HEK293T (cell line): ENCODE data around the gene B3GNT7.

Source experiments
- BHLHE40 ChIP-seq: fragments of 450-650 bp; IDR thresholded peaks from 2 replicates; pipeline ENCODE4 v1.6.1; 2016; ENCODE audit warnings: mild to moderate bottlenecking, moderate library complexity, borderline replicate concordance
- ELF4 ChIP-seq: fragments of 450-650 bp; IDR thresholded peaks from 2 replicates; pipeline ENCODE4 v1.6.1; 2017; ENCODE audit warnings: antibody characterized with exemption
- HDGF ChIP-seq: fragments of 450-650 bp; IDR thresholded peaks from 2 replicates; pipeline ENCODE4 v1.6.1; 2017; ENCODE audit warnings: antibody characterized with exemption, borderline replicate concordance
- NFRKB ChIP-seq: fragments of 450-650 bp; IDR thresholded peaks from 2 replicates; pipeline ENCODE4 v1.6.1; 2016; ENCODE audit warnings: mild to moderate bottlenecking, moderate library complexity
- TARDBP ChIP-seq: fragments of 450-650 bp; IDR thresholded peaks from 2 replicates; pipeline ENCODE4 v1.6.1; 2016

DNA sequence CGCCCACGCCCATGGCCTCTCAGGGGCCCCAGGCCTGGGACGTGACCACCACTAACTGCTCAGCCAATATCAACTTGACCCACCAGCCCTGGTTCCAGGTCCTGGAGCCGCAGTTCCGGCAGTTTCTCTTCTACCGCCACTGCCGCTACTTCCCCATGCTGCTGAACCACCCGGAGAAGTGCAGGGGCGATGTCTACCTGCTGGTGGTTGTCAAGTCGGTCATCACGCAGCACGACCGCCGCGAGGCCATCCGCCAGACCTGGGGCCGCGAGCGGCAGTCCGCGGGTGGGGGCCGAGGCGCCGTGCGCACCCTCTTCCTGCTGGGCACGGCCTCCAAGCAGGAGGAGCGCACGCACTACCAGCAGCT lies 2.4 kb downstream of the B3GNT7 start:
- no peak for TF ChIP-seq HDGF
- TF ChIP-seq ELF4: no peak
- no peak for TF ChIP-seq BHLHE40
- no peak for TF ChIP-seq NFRKB
- no peak for TF ChIP-seq TARDBP
